Nephron (organoid): ENCODE data around the gene PTH1R.

ENCODE experiments used
- H3K27ac Mint-ChIP-seq, 3 experiments: 2 replicates each; pipeline ENCODE4 v1.8.0; 2020; ENCODE audit warnings: mixed read lengths in 3 of 3, mild to moderate bottlenecking in 2 of 3, moderate library complexity in 1 of 3
- H3K27me3 Mint-ChIP-seq: 2 replicates; pipeline ENCODE4 v1.8.0; 2021; ENCODE audit warnings: low read depth, mild to moderate bottlenecking, moderate library complexity, mixed read lengths
- H3K36me3 Mint-ChIP-seq: 2 replicates; pipeline ENCODE4 v1.8.0; 2020; ENCODE audit warnings: low read depth, mixed read lengths
- H3K4me1 Mint-ChIP-seq: 2 replicates; pipeline ENCODE4 v1.8.0; 2020; ENCODE audit warnings: mixed read lengths
- H3K4me3 Mint-ChIP-seq, 3 experiments: 2 replicates each; pipeline ENCODE4 v1.8.0; 2020; ENCODE audit warnings: mild to moderate bottlenecking in 3 of 3, mixed read lengths in 3 of 3, moderate library complexity in 2 of 3
- H3K9me3 Mint-ChIP-seq: 2 replicates; pipeline ENCODE4 v1.8.0; 2020; ENCODE audit warnings: mixed read lengths
- CTCF ChIP-seq, 3 experiments: fragments of 200-600 bp; sonication (generic); IDR thresholded peaks; one replicate each; pipeline ENCODE4 v1.5.0; 2021; ENCODE audit warnings: antibody characterized with exemption in 3 of 3; ENCODE audit not compliant: unreplicated experiment in 3 of 3

The PTH1R gene

DNA sequence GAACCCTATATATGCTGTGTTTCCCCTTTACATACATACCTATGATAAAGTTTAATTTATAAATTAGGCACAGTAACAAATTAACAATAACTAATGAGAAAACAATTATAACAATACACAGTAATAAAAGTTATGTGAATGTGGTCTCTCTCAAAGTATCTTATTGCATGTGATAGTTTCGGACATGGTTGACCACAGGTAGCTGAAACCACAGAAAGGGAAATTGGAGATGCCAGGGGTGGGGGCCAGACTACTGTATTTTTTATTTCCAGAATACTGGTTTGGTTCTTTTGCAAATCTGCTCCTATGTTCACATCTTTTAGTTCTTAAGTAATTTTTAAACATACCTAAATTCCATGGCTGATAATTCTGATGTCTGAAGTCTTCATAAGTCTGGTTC lies 40.7 kb downstream of the PTH1R start:
- Mint-ChIP-seq H3K4me1 (peaks cover 6% of the 10 kb centered on the region), H3K36me3 (peaks cover 68% of the 10 kb centered on the region), H3K27ac (no peak overlapping the region), H3K27me3 (no peaks in the 10 kb centered on the region), H3K4me3 (no peak overlapping the region), H3K9me3 (peaks cover 12% of the 10 kb centered on the region)
- TF ChIP-seq CTCF (IDR thresholded peaks at IDR 0.05; ENCODE audit: unreplicated experiment in 3 of 3) = no peak

DNA sequence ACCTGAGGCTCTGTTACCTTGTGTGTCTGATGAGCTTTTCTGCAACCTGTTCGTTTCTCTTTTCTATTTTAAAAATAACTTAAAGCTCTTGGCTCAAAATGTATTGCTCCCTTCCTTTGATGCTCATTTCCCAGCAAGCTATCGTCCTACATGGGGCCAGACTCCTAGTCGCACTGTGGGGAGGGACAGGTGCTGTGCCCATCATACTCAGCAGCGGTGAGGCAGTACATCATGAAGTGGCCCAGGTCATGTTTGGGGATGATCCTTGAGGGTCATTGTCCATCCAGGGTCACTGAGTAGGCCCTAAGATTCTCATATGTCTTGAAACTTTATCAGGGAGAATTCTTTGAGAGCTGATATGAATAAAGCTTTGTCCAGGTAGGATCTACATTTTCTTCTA lies 41.1 kb downstream of the PTH1R start:
- Mint-ChIP-seq H3K27me3 (no peaks in the 10 kb centered on the region), H3K27ac (no peak overlapping the region), H3K36me3 (peaks cover 72% of the 10 kb centered on the region), H3K4me1 (peaks cover 2% of the 10 kb centered on the region), H3K9me3 (peaks cover 12% of the 10 kb centered on the region), H3K4me3 (no peak overlapping the region)
- TF ChIP-seq CTCF (IDR thresholded peaks at IDR 0.05; ENCODE audit: unreplicated experiment in 3 of 3) = no peak

GRCh38 chr3:46921041-46921440 lies 43.5 kb downstream of the PTH1R start:
- Mint-ChIP-seq H3K36me3 (peaks cover 73% of the 10 kb centered on the region), H3K4me3 (no peak overlapping the region), H3K4me1 (peaks cover 4% of the 10 kb centered on the region), H3K9me3 (peaks cover 12% of the 10 kb centered on the region), H3K27ac (no peak overlapping the region), H3K27me3 (no peaks in the 10 kb centered on the region)
- TF ChIP-seq CTCF (IDR thresholded peaks at IDR 0.05; ENCODE audit: unreplicated experiment in 3 of 3) = no peak

GRCh38 chr3:46921871-46922271 lies 44.4 kb downstream of the PTH1R start:
- TF ChIP-seq CTCF (IDR thresholded peaks at IDR 0.05; ENCODE audit: unreplicated experiment in 3 of 3) = no peak
- Mint-ChIP-seq H3K9me3 (peaks cover 12% of the 10 kb centered on the region), H3K4me1 (peaks cover 8% of the 10 kb centered on the region), H3K4me3 (no peak overlapping the region), H3K36me3 (peaks cover 70% of the 10 kb centered on the region), H3K27me3 (no peaks in the 10 kb centered on the region), H3K27ac (no peak overlapping the region)

DNA sequence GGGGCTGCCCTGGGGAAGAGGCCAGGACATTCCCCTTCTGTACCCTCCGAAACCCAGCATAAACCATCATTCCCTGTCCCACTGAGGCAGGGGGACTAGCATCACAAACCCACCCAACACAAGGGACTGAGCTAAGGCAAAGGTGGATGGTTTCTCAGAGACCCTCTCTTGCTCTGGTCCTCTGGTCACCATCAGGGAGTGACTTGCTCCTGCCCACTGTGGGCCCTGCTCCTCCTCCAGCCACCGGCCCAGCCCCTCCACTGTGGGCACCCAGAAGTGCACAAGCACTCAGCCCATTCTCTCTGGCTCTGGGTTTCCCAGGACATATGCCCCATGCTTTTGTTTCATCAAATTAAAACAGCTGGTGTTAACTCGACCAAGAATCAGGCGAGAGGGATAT lies 44.9 kb downstream of the PTH1R start:
- H3K36me3 Mint-ChIP-seq = peaks cover 68% of the 10 kb centered on the region
- no peaks in the 10 kb centered on the region for H3K27me3 Mint-ChIP-seq
- H3K4me1 Mint-ChIP-seq = peaks cover 8% of the 10 kb centered on the region
- no peak overlapping the region for H3K27ac Mint-ChIP-seq
- peaks cover 12% of the 10 kb centered on the region for H3K9me3 Mint-ChIP-seq
- no peak overlapping the region for H3K4me3 Mint-ChIP-seq
- no peak for TF ChIP-seq CTCF (IDR thresholded peaks at IDR 0.05; ENCODE audit: unreplicated experiment in 3 of 3)

DNA sequence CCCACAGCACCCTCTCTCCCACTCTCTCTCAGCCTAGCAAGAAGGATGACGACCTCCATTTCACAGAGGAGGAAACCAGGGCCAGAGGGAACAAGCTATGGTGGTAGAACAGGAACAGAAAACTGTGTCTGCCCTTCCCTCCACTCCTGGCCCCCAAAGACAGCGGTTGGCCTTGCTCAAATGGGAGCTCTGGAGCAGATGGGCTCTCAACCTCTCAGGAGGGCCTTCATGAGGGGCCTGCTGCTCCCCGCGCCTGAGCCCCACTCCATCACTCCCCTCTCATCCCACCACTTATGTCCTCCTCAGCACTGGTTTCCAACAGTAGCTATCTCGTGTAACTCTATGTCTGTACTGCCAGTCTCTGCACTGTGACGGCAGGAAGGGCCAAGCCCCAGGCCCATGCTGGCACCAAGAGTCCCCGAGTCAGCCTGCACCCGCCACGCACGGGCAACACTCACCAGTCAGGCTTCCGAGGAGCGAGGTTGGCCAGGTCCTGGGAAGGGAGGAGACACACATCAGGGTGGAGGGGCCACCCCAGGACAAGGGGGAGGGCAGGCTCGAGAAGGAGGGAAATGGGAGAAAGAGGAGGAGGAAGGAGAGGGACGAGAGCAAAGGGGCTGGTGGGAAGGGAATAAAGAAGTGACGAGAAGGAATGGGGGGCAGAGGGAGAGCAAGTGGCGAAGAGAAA lies 45.5 kb downstream of the PTH1R start:
- Mint-ChIP-seq H3K9me3 (peaks cover 10% of the 10 kb centered on the region), H3K4me3 (no peak overlapping the region), H3K27me3 (no peaks in the 10 kb centered on the region), H3K36me3 (peaks cover 63% of the 10 kb centered on the region), H3K4me1 (peaks cover 8% of the 10 kb centered on the region), H3K27ac (no peak overlapping the region)
- no peak for TF ChIP-seq CTCF (IDR thresholded peaks at IDR 0.05; ENCODE audit: unreplicated experiment in 3 of 3)
